Hematopoietic multipotent progenitor cell treated with erythropoietin and hydrocortisone succinate and interleukin-3 and kit ligand, for 17 days (in vitro differentiated cells): ENCODE results near the gene PANX1.

Experiments used
- DNase-seq: peaks from one replicate; pipeline ENCODE4 v3.0.0-alpha.2; 2015; ENCODE audit warnings: low spot score

Gene PANX1

GRCh38 chr11:94185416-94186084 is 56.9 kb downstream of the PANX1 start:
- DNase-seq = no peak

DNA sequence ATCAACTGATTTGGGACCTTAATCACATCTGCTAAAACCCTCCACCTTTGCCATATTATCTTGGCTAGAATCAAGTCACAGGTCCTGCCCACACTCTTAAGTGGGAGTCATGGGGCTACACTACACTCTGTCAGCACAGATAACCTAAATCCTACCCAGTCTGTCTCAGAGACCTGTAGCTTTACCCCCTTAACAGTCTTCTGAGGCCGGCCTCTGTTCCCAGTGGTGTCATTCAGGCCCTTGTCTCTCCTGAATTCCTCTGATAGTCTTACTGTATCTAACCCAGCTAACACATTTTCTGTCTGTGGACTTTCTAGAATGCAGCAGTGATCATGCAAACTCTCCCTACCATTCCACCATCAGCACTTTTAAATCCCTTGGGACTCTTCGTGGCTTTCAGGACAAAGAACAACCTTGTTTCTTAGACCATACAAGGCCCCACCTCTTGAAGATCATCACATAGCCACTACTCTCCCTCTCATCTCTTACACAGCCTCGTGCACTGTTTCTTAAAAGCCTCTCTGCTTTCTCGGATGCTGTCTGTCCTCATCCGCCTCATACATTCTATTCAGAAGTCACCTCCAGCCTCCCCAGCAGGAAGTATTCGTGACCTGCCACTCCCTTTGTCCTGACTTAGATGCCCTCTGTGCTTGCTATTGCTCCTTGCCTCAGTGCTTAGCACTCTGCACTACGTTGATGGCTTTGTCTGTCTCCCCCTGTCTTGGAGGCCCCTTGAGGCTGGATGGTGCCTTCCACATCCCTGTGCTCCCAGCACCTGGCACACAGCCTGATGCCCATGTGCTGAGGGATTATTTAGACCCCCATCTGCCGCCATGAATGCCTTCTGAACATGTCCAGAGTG is 57.9 kb downstream of the PANX1 start:
- no peak for DNase-seq

- no peak for DNase-seq
Measured at GRCh38 chr11:94193288-94193687, 64.6 kb downstream of the PANX1 start.

- no peak for DNase-seq
Measured at GRCh38 chr11:94194712-94195111, 66.1 kb downstream of the PANX1 start.

DNA sequence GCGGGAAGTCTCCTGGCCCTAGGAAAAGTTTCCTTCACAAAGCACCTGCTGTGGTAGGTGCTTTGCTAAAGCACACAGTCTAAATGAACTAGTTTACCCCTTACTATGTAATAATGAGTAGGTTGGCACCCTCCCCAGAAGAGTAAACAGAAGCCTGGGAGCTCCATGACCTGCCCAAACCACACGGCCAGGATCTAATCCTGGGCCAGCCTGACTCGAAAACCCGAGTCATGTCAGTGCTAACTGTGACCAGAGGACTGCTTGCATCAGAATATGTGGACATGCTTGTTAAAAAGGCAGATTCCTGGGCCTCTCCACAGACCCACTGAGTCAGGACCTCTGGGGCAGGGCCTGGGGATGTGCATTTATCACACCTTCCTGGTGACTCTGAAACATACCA is 67.7 kb downstream of the PANX1 start:
- no peak for DNase-seq

- DNase-seq = no peak
Measured at GRCh38 chr11:94198718-94199117, 70.1 kb downstream of the PANX1 start.

- DNase-seq = no peak
Measured at GRCh38 chr11:94199136-94200130, 70.8 kb downstream of the PANX1 start.

GRCh38 chr11:94201004-94201465 is 72.4 kb downstream of the PANX1 start:
- DNase-seq = no peak

- DNase-seq = no peak
Measured at GRCh38 chr11:94203070-94203469, 74.4 kb downstream of the PANX1 start.

- no peak for DNase-seq
Measured at GRCh38 chr11:94211261-94211830, 82.7 kb downstream of the PANX1 start.

DNA sequence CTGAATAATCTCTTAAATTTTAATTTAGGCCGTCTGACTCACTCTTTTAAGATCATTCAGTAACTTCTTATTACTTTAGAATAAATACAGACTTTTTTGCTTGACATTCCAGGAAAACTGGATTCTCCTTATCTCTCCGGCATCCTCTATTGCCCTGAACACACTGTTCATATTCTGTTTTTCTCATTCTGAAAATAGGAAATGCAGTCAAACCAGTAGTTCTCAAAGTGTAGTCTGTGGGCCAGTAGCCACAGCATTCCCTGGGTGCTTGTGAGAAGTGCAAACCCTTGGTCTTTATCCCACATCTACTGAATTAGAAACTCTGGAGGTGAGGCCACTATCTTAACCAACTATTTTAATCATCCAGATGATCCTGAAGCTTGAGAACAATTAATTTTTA is 84.3 kb downstream of the PANX1 start:
- no peak for DNase-seq

- DNase-seq = no peak
Measured at GRCh38 chr11:94217705-94218104, 89.1 kb downstream of the PANX1 start.

DNA sequence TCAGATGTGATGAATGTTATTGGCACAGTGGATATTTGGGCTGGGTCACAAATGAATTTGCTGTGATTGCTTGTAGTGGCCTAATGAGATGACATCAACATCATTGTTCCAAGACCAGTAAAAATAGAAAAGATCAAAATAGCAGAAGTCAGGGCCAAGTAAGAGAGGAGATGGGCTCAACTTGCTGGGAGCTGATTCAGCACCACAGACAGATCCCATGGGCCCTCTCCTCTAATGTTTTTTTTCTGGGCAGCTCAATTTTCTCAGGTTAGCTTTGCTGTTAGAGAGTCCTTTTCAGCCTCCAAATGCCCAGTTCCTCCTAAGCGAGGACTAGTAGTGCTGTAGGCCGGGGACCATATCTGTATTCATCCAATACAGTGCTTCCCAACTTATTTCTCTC is 89.7 kb downstream of the PANX1 start:
- no peak for DNase-seq

DNA sequence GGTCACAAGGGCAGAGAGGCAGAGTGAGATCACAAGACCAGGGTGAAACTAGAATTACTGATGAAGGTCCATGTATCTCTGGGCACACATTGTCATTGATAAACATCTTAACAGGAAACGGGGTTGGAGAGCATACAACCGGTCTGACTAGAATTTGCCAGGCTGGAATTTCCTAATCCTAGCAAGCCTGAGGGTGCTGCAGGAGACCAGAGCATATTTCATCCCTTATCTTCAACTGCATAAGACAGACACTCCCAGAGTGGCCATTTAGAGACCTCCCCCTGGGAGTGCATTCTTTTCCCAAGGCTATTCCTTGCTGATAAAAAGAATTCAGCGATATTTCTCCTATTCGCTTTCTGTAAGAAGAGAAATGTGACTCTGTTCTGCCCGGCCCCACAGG is 91.1 kb downstream of the PANX1 start:
- no peak for DNase-seq

DNA sequence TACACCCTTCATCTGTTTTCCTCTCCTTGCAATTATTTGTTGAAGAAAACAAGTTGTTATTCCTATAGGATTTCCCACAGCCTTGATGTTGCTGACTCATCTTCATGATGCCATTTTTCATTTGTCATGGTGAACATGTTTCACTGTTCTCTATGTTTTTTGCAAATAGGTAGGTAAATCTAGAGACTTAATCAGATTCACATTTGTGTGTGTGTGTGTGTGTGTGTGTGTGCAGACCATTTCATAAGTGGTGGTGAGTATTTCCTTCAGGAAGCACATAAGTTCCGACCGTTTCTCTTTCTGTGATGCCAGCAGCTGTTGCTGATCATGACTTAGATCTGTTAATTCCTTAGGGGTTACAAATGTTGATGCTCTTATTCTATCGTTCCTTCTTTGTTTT is 95.4 kb downstream of the PANX1 start:
- DNase-seq = no peak
